HG02943 (cell line): Measurements from ENCODE around the gene ACAD10.

Experiments used
- ATAC-seq: cut with Tn5 transposase; IDR thresholded peaks from one replicate; pipeline ENCODE4 v1.9.1; 2021; ENCODE audit warnings: mild to moderate bottlenecking, low read depth, moderate library complexity; ENCODE audit not compliant: unreplicated experiment

Gene ACAD10

DNA sequence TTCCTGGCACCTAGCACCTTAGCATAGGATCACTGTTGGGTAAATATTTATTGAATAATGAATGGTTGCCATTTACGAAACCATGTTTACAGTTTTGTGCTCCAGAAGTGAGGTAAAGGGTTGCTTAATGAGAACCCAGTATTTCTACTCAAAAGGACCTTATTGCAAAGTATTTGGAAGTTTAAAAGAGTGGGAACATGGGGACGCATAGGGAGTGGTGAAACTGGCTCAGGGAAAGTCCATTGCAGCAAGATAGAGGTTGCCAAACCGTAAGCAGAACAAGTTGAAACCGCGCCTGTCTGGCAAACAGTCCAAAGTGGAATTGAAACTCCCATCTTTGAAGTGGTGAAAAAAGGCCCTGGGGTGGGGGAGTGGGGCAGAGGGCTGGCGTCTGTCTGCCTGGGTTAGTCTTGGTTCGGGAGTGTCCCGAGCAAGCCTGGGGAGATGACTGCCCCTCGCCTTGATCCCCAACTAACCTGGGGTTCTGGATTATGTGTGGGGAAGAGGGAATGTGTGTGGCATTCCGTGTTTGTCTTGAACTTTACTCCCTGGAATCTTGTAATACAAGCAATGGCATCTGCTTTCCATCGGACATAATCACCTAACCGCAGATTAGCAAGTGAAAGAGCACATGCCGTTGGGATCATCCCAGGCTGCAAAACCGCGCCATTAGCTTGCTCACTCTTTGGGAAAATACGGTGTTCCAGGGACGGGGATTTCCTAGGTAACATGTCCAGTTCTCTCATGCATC lies 88.1 kb downstream of the ACAD10 start:
- ATAC-seq = no peak

DNA sequence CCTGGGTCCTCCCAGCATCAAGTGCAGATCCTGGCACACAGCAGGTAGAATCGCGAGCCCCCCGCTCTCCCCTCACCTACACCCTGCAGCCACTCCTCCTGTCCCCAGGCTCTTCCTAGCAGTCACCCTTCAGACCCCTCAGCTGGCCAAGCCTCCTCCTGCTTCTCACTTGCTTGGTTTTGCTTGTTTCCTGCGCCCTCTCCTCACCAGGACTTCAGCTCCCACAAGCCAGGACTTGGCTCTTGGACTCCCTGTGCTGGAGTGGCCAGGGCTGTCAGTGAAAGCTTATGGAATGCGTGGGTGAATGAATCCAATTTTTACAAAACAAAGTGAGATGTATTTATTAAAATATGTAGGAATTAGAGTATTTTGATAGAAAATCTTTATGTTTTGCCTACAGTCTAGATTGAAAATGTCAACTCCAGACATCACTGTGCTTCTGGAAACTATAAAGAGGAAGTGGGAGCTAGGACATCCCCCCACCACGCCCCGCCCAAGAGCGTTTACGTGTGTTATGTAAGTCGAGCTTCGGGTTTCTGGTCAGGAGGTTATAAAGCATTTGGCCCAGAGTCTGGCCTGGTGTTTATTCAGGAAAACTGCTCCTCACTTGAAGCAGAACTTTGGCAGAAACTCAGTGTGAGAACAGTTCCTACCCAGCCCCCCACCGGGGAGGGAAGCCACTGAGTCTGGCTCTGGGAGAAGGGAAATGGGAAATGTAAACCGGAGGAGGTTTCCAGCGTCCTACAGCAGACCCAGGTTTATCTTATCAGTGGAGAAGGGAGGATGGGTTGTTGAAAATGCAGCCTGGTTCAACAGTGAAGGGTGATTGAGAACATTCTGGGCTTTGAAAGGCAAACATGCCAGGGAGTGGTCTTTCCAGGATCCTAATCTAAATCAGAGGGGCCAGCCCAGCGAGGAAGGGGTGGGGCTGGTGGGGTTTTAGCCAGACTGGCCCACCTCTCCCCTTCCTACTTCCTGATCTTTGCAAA lies 89.6 kb downstream of the ACAD10 start:
- no peak for ATAC-seq

DNA sequence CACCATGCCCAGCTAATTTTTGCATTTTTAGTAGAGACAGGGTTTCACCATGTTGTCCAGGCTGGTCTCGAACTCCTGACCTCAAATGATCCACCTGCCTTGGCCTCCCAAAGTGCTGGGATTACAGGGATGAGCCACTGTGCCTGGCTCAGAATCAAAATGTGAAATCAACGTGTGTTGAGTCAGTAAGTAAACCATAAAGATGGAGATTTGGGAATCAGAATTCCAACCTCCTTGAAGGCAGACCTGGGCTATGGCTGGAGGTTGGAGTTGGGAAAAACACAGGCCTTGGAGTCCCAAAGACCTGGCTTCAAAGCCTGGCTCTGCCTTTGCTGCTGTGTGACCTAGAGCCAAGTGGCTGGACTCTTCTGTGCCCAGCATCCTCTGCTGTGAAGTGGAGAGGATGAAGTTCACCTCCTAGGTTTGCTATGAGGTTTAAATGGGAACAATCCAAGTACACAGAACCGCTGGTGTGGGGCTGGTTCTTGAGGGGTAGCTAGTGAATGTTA lies 91.0 kb downstream of the ACAD10 start:
- ATAC-seq = no peak

DNA sequence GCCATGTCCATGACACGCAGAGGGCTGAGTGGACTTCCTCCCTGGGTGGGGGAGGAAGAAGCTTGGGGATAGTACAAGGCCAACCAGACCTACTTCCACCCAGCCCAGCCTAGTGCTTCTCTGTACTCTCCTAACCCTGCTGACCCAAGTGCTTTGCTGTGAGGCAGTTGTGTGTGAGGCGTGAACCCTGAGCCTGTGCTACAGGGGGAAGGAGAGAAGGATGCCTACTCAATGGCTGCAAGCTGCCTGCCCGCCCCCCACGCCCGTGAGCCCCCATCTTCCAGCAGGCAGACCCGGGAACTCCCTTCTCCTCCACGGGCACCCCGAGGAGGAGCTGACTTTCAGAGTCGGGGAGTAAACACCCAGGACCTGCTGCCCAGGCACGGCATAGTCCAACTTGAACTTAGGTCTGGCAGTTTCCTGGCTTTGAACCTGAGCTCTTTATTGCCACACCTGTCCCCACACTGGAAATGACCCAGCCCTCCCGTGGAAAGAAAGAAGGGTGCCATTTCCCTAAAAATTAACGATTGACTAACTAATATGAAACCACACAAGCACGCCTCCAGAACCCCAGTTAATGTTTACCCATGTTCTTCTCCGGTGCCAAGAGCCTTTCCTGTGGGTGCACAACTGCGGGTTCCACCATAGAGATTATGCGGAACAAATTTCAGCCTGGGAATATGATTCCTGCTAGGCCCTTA lies 91.6 kb downstream of the ACAD10 start:
- ATAC-seq = no peak

DNA sequence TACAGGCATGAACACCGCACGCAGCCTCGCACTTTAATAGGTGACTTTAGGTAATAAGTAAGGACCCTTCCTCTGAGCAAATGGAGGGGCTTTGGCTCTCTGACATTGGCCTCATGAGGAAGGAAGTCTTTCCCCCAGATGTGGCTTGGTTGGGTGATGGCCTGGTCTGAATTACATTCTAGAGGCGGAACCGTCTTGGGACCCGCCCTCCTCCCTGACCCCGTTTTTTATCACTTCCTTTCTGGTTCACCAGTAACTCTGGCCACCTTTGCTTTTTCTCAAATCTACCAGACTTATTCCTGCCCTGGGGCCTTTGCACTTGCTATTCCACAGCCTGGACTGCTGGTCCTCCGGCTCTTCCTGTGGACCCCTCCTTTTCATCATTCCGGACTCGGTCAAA lies 94.3 kb downstream of the ACAD10 start:
- ATAC-seq = no peak

DNA sequence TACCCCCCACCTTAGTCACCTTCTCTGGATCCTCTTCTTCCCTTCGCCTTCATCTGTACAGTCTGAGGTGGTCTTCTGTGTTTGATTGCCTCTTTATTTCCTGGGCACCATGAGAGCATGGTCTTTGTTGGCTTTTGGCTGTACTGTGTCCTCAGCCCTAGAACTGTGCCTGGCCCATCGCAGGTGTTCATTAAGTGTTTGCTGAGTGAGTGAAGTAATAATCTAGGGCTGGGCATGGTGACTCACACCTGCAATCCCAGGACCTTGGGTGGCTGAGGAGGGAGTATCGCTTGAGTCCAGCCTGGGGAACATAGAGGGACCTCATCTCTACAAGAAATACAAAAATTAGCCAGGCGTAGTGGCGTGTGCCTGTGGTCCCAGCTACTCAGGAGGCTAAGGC lies 94.8 kb downstream of the ACAD10 start:
- ATAC-seq = no peak

DNA sequence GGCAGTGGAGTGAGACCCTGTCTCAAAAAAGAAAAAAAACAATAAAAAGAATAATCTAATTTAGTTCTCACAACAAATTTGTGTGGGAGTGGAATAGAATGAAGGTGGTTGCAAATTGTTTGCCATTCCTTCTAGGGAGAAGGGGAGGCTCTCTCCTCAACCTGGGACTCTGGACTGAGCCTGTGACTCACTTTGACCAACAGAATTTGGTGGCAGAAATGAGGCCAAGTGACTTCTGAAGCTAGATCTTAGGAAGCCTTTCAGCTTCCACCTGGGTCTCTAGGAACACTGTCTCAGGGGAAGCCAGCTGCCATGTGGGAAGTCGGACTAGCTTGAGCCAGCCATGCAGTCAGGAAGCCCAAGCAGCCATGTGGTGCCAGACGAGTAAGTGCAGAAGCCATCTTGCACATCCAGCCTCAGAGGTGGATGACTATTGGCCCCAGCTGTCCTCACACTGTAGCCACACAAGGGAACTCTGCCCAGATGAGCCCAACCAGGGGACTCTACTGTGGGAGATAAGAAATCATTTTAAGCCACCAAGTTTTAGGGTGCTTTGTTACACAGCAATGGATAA lies 95.3 kb downstream of the ACAD10 start:
- ATAC-seq = no peak

DNA sequence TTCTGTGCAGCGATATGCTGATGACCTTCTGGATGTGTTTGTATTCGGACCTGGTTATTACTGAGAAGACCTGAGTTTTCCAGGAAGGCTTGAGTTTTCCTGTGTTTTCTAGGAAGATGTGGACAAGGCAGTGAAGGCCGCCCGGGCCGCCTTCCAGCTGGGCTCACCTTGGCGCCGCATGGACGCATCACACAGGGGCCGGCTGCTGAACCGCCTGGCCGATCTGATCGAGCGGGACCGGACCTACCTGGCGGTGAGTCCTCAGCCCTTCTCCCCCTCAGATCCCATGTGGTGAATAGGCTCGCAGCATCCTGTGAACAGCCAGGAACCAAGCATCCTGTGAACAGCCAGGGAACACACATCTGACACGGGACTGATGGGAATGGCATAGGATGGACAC lies 97.2 kb downstream of the ACAD10 start:
- no peak for ATAC-seq

DNA sequence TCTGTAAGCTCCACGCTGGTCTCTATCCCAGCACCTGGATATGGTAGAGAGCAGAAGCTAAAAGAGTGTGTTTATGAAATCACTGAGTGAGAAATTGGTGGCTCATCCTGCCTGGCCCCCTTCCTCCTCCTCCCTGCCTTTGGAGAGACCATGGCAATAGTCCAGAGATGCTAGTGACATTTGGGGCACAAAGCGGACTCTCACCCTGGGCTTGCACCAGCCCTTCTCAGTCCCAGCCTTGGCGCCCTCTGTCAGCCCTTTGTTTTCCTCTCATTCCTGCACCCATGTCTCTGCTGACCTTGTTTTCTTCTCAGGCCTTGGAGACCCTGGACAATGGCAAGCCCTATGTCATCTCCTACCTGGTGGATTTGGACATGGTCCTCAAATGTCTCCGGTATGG lies 99.1 kb downstream of the ACAD10 start:
- no peak for ATAC-seq

DNA sequence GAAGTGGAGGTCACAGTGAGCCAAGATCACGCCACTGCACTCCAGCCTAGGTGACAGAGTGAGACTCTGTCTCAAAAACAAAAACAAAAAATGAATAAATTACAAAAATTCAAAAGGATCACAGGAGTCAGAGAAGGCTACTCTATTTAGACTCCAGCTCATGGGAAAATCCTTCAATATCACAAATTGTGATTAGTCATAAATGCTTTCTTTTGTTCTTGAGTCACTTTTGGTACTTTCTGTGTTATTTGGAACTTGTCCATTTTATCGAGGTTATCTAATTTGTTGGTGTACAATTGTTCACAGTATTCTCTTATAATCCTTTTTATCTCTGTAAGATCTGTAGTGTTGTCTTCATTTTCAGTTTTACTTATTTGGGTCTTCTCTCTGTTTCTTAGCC lies 99.8 kb downstream of the ACAD10 start:
- ATAC-seq = no peak

DNA sequence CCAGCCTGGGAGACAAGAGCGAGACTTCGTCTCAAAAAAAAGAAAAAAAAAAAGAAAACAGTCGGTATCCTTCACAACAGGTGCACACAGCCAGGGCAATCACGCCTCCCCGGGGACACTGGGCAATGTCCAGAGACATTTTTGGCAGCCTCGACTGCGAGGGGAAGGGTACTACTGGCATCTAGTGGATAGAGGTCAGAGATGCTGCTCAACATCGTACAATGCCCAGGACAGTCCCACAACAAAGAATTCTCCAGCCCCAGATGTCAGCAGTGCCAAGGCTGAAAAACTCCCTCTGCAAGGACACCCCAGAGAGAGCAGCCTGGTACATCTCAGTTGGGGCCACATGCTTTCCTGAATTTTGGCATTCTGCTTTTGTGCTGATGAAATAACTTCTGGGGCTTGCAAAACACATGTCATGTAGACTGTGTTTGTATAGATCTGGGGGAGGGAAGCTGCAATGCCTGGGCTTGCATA lies 102.4 kb downstream of the ACAD10 start:
- no peak for ATAC-seq

DNA sequence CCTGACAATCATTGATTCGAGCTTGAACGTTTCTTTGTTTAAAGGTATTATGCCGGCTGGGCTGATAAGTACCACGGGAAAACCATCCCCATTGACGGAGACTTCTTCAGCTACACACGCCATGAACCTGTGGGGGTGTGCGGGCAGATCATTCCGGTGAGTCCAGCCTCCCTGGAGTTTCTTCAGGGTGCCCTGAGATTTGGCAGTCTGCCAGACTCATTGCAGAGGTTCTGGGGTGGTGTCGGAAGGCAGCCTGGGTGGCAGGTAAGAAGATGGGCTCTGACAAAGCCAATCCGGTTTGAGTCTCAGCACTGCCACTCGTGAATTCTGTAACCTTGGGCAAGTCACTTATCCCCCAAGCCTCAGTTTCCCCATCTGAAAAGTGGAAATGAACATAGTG lies 103.9 kb downstream of the ACAD10 start:
- no peak for ATAC-seq

DNA sequence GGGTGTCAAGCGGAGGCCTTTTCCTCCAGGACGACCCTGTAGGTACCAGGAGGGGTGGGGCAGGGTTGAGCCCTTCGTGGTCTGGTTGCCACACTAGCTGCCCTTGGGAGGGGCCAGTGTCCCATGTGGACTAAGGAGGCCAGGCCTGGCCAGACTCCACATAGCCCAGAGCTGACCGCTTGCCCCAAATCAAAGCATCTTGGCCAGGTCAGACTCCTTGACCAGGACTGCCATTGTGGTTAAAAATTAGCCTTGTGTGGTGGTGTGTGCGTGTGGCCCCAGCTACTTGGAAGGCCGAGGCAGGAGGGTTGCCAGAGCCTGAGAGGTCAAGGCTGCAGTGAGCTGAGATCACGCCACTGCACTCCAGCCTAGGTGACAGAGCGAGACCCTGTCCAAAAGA lies 105.7 kb downstream of the ACAD10 start:
- ATAC-seq = no peak

DNA sequence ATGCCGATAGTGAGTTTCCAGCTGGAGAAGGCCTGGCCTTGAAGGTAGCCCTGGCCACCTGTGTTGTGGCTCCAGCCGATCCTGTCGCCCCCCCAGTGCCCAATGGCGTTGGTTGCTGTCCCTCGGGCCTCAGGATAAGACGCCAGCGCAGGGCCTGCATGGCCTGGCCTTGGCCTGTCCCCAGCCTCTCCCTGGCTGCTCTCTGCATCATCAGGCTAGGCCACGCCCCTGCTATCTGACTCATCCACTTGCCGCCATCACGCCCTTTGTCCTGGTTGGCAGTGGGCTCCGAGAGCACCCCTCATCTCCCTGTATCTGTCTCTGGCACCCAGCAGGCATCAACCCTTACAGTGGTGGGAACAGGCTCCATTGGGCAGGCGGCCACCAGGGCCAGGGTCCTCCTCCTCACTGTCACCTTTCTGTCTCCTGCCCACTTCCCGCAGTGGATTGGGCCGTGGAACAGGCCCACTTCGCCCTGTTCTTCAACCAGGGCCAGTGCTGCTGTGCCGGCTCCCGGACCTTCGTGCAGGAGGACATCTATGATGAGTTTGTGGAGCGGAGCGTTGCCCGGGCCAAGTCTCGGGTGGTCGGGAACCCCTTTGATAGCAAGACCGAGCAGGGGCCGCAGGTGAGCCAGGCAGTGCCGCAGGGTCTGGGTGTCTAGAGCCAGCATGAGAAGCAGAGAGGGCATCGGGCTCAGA lies 106.5 kb downstream of the ACAD10 start:
- no peak for ATAC-seq

DNA sequence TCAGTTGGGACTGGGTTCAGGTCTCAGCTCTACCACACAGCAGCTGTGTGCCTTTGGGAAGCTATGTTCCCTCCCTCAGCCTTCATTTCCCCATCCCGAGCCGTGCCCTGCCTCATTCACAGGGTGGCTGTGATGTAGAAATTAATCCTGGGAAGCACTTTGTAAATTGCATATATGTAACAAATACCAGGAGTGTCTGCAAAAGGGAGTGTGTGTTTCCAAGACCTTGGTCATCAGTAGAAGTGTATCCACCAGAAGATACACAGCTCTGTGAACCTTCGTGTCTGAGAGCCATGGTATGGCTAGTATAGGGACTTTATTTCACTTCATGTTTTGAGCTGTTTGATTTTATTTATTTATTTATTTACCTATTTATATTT lies 107.0 kb downstream of the ACAD10 start:
- no peak for ATAC-seq

DNA sequence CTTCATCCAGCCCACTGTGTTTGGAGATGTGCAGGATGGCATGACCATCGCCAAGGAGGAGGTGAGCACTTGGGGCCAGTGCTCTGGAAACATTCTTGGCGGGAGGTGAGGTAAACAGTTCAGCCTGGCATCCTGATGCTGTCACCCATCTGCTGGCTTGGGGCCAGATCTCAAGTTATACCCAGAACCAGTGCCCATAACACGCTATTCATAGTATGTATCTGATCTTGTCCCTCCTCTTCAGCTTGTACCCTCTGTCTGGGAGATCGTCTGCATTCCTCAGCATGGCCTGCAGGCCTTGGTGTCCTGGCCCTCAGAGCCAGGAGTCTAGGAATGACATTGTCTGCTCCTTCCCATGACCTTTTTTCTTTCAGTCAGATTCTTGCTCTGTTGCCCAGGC lies 112.3 kb downstream of the ACAD10 start:
- ATAC-seq = no peak

DNA sequence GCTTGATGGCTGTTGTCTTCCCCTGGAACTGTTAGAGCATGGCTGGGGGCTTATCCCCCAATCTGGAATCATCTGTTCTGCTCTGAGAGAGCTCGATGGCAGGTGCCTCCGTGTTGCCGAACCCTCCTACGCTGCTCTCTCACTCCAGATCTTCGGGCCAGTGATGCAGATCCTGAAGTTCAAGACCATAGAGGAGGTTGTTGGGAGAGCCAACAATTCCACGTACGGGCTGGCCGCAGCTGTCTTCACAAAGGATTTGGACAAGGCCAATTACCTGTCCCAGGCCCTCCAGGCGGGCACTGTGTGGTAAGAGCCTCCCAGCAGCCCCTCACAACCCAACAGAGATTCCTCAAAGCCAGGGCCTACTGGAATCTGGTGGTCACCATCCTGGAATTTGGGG lies 113.9 kb downstream of the ACAD10 start:
- no peak for ATAC-seq

DNA sequence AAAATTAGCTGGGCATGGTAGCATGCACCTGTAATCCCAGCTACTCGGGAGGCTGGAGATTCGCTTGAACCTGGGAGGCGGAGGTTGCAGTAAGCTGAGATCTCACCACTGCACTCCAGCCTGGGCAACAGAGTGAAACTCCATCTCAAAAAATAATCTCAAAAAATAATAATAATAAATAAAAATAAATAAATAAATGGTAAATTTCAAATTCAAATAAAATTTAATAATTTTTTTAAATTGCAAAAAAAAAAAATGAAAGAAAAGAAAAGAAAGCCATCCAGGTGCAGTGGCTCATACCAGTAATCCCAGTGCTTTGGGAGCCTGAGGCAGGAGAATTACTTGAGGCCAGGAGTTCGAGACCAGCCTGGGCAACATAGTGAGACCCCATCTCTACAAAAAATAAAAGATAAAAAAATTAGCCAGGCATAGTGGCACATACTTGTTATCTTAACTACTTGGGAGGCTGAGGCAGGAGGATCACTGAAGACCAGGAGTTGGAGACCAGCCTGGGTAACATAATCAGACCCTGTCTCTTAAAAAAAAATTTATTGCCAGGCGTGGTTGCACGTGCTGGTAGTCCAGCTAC lies 117.3 kb downstream of the ACAD10 start:
- ATAC-seq = no peak

DNA sequence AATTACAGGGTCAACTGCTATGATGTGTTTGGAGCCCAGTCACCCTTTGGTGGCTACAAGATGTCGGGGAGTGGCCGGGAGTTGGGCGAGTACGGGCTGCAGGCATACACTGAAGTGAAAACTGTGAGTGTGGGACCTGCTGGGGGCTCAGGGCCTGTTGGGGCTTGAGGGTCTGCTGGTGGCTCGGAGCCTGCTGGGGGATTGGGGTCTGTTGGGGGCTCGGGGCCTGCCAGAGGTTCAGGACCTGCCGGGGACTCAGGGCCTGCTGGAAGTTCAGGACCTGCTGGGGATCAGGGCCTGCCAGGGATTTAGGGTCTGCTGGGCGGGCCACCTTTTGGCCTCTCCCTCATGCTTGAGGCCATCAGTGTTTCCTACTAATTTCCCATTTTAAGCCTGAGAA lies 118.0 kb downstream of the ACAD10 start:
- no peak for ATAC-seq

DNA sequence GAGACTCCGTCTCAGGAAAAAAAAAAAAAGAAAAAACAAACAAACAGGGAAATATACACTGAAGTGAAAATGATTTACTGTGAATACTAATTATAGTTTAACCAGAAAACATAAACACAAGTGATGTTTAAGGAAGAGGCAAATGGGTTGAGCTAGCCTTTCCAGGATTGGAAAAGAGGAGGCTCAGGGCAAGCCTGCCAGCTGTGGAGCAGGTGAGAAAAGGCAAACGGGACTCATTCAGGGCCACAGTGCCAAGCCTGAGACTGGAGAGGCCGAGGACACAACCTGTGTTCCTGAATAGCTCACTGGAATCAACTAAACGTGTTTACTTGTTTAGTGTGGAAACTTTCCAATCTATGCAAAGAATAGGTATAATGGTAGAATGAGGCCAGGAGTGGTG lies 120.5 kb downstream of the ACAD10 start:
- ATAC-seq = no peak
